Natural killer cell (primary cell): ENCODE data around the gene CAPN7. TPM values are rescaled to one million over a fixed set of nuclear protein-coding genes. Genes with fewer than 3 reads are reported as not detected.

ENCODE experiments used
- ATAC-seq, 3 donors: fragments of 150-1000 bp in 2 of 3; fragments of 200-7000 bp in 1 of 3; cut with Tn5 transposase; 1 replicate in 1 of 3; 2 replicates in 2 of 3; pipeline ENCODE4 v1.10.0; 2021; ENCODE audit warnings: mild to moderate bottlenecking in 2 of 3, moderate library complexity in 2 of 3
- DNase-seq, 2 donors: peaks; one replicate each; pipeline versions ENCODE4 v3.0.0 to v3.0.0-alpha.2; 2013 to 2021; ENCODE audit warnings: mixed read lengths in 1 of 2
- H3K27ac ChIP-seq: one replicate; pipeline ENCODE4 v1.5.1; 2013; ENCODE audit warnings: mild to moderate bottlenecking, low read length
- H3K27me3 ChIP-seq: one replicate; pipeline ENCODE4 v1.6.1; 2013; ENCODE audit warnings: low read length; ENCODE audit not compliant: control insufficient read depth, insufficient read depth
- H3K36me3 ChIP-seq: one replicate; pipeline ENCODE4 v1.6.1; 2013; ENCODE audit warnings: low read length; ENCODE audit not compliant: control insufficient read depth, insufficient read depth
- H3K4me1 ChIP-seq: one replicate; pipeline ENCODE4 v1.6.1; 2013; ENCODE audit warnings: low read length; ENCODE audit not compliant: control insufficient read depth, insufficient read depth
- H3K4me3 ChIP-seq: one replicate; pipeline ENCODE4 v1.5.1; 2013; ENCODE audit warnings: low read length
- H3K9me3 ChIP-seq: one replicate; pipeline ENCODE4 v1.6.1; 2013; ENCODE audit warnings: low read length; ENCODE audit not compliant: control insufficient read depth, insufficient read depth
- H3K27ac Mint-ChIP-seq, 2 donors: one replicate each; pipeline ENCODE4 v1.8.0; 2022; ENCODE audit warnings: mild to moderate bottlenecking in 2 of 2, mixed read lengths in 2 of 2, moderate library complexity in 1 of 2
- H3K27me3 Mint-ChIP-seq, 2 donors: one replicate each; pipeline ENCODE4 v1.8.0; 2022; ENCODE audit warnings: low read depth in 2 of 2, mixed read lengths in 2 of 2
- H3K36me3 Mint-ChIP-seq: one replicate; pipeline ENCODE4 v1.8.0; 2022; ENCODE audit warnings: mixed read lengths
- H3K4me1 Mint-ChIP-seq, 2 donors: one replicate each; pipeline ENCODE4 v1.8.0; 2022; ENCODE audit warnings: mixed read lengths in 2 of 2
- H3K4me3 Mint-ChIP-seq: one replicate; pipeline ENCODE4 v1.8.0; 2022; ENCODE audit warnings: mild to moderate bottlenecking, moderate library complexity, mixed read lengths
- H3K9me3 Mint-ChIP-seq, 2 donors: one replicate each; pipeline ENCODE4 v1.8.0; 2022; ENCODE audit warnings: mixed read lengths in 2 of 2
- CTCF ChIP-seq: fragments of 200-600 bp; IDR thresholded peaks from one replicate; pipeline ENCODE4 v1.8.0; 2022; ENCODE audit warnings: antibody characterized with exemption
- WGBS: methylation state at CpG from one replicate; pipeline ENCODE4 v1.1.7; 2013; ENCODE audit warnings: missing lambda C conversion rate; ENCODE audit not compliant: insufficient coverage; 5-methylcytosine and 5-hydroxymethylcytosine counted together
- intact Hi-C: fragments of 100-400 bp; cut with micrococcal nuclease; formaldehyde crosslinking; loops from one replicate; pipeline ENCODE4 v1.14.2; 2022
- total RNA-seq, 4 donors: library from RNA; stranded (reverse); fragments of 120-200 nt in 1 of 4; gene quantifications; one replicate each; pipeline versions ENCODE4 v1.2.3 to v1.2.4, GENCODE V29; 2013 to 2022

The CAPN7 gene
- total RNA-seq, 3 donors from 2014 or later (not counting 1 experiment from before 2014, with no cell fraction given) = 35.3 to 59.9 (median 52.8) TPM

- Mint-ChIP-seq H3K4me3 (peak overlapping the region; percentile 21), H3K36me3 (no peaks in the 10 kb centered on the region), H3K4me1 (peaks cover 86 to 88% of the 10 kb centered on the region in 2 donors), H3K27me3 (no peaks in the 10 kb centered on the region), H3K27ac (peak overlapping the region; percentile 92 to 98), H3K9me3 (no peaks in the 10 kb centered on the region)
- no peaks in the 10 kb centered on the region for H3K27me3 ChIP-seq
- no peak overlapping the region for H3K27ac ChIP-seq
- H3K36me3 ChIP-seq = peaks cover 37% of the 10 kb centered on the region
- H3K4me3 ChIP-seq = no peak overlapping the region
- H3K9me3 ChIP-seq = no peaks in the 10 kb centered on the region
- peak; percentile 55 to 78 (median 59) for ATAC-seq
- peak; percentile 78 to 94 for DNase-seq
- intact Hi-C loops = loop anchor here (1.0 to 5.0 kb wide), 6 partner anchors 34 to 289 kb away; partner anchors contain the start of genes CAPN7 and SH3BP5
- TF ChIP-seq CTCF = peak; percentile 96
- peaks cover 82% of the 10 kb centered on the region for H3K4me1 ChIP-seq
- 37% methylated on average over 15 of the region's 15 CpGs for WGBS
Observed at GRCh38 chr3:15268033-15268631, 62.1 kb downstream of the CAPN7 start.

GRCh38 chr3:15269091-15269989, 63.3 kb downstream of the CAPN7 start:
- intact Hi-C loops = loop anchor here (2.0 to 5.0 kb wide), 3 partner anchors 33 to 288 kb away; partner anchors contain the start of gene CAPN7
- Histone ChIP-seq H3K27me3 (no peaks in the 10 kb centered on the region), H3K4me3 (no peak overlapping the region), H3K36me3 (peaks cover 37% of the 10 kb centered on the region), H3K4me1 (peaks cover 94% of the 10 kb centered on the region), H3K9me3 (no peaks in the 10 kb centered on the region), H3K27ac (peak overlapping the region; percentile 67)
- Mint-ChIP-seq H3K27me3 (no peaks in the 10 kb centered on the region), H3K27ac (peak overlapping the region; percentile 92 to 98), H3K9me3 (no peaks in the 10 kb centered on the region), H3K36me3 (no peaks in the 10 kb centered on the region), H3K4me3 (peak overlapping the region; percentile 76), H3K4me1 (peaks cover 86 to 90% of the 10 kb centered on the region in 2 donors)
- DNase-seq = peak; percentile 82 to 92
- ATAC-seq = peak; percentile 66 to 84 (median 71)
- 42% methylated on average over 29 of the region's 29 CpGs for WGBS
- no peak for TF ChIP-seq CTCF

GRCh38 chr3:15271030-15271429, 65.0 kb downstream of the CAPN7 start:
- Histone ChIP-seq H3K9me3 (no peaks in the 10 kb centered on the region), H3K4me1 (peaks cover 98% of the 10 kb centered on the region), H3K4me3 (no peak overlapping the region), H3K27ac (peak overlapping the region; percentile 89), H3K27me3 (no peaks in the 10 kb centered on the region), H3K36me3 (peaks cover 32% of the 10 kb centered on the region)
- peak overlapping the region; percentile 91 for H3K4me3 Mint-ChIP-seq
- no peak for ATAC-seq
- 97% methylated on average over 4 of the region's 4 CpGs for WGBS
- no peaks in the 10 kb centered on the region for H3K9me3 Mint-ChIP-seq
- intact Hi-C loops = no loop called here
- H3K27me3 Mint-ChIP-seq = no peaks in the 10 kb centered on the region
- H3K27ac Mint-ChIP-seq = peak overlapping the region; percentile 92 to 98
- H3K4me1 Mint-ChIP-seq = peaks cover 86 to 91% of the 10 kb centered on the region in 2 donors
- no peak for DNase-seq
- H3K36me3 Mint-ChIP-seq = no peaks in the 10 kb centered on the region
- no peak for TF ChIP-seq CTCF
